NCI-H128 (cell line): ENCODE results near the gene SKIL.

Experiments
- DNase-seq: peaks from one replicate; lab custom pipeline; 2025; ENCODE audit not compliant: unreplicated experiment; lab: John Stamatoyannopoulos, UW

Gene SKIL

DNA sequence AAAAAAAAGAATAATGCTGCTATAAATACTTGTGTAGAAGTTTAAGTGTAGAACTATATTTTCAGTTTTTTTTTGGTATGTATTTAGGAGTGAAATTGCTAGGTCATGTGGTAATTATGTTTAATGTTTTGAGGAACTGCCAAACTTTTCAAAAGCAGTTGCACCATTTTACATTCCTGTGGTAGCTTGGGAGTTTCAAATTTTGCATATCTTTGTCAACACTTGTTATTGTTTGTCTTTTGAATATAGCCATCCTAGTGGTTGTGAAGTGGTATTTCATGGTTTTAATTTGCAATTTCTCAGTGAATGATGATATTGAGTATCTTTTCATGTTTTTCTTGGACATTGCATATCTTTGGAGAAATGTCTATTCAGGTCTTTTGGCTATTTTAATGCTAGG, 30.4 kb downstream of the SKIL start:
- no peak for DNase-seq

DNA sequence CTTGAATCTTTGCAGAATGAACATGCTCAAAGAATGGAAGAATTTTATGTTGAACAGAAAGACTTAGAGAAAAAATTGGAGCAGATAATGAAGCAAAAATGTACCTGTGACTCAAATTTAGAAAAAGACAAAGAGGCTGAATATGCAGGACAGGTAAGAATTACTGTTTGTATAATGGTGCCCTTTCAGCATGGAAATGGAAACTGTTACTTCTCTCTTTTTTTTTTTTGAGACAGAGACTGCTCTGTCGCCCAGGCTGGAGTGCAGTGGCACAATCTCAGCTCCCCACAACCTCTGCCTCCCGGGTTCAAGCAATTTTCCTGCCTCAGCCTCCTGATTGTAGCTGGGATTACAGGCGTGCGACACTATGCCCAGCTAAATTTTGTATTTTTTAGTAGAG, 33.6 kb downstream of the SKIL start:
- DNase-seq = no peak

DNA sequence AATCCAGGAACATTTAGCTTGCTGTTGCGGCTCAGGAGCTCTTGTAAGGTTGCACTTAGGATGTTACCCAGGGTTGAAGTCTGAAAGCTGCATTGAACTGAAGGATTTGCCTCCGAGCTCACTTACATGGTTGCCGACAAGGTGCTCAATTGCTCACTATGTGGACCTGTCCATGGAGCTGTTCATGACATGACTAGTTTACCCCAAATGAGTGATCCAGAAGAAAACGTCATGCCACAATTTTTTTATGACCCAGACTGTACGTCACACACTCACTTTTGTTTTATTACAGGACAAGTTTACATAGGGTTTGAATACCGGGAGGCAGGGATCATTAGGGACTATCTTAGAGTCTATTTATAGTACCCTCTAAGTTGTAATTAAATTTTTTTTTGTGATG, 40.2 kb downstream of the SKIL start:
- DNase-seq = no peak

DNA sequence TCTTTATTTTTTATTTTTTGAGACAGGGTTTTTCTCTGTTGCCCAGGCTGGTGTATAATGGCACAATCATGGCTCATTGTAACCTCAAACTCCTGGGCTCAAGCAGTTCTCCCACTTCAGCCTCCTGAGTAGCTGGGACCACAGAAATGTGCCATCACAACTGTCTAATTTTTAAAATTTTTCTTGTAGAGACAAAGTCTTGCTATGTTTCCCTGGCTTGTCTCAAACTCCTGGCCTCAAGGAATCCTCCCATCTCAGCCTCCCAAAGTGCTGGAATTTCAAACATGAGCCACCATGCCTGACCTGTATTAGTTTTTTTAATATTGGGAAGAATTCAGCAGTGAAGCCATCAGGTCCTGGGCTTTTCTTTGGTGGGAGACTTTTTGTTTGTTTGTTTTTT, 47.6 kb downstream of the SKIL start:
- DNase-seq = no peak

DNA sequence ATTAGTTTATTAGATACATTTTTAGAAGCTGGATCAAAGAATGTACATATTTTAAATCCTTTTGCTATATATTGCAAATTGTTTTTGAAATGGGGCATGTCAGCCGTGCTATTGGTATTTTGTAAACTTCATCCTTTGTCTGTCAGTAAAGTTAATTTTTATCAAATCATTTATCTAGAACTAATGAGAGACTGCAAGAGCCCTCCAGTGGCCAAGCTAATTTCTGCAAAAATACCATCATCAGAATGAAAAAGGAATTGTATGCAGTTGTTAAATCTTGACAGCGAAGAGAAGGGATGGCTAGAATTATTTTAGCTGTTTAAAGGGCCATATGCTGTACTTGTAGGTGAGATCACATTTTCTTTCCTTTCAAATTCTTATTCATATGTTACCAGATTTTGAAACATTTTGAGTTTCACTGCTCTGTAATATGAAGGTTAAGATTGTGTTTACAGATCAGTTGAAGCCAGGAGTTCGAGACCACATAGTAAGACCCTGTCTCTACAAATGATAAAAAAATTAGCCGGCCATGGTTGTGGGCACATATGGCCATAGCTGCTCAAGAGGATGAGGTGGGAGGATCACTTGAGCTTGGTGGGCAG, 53.0 kb downstream of the SKIL start:
- DNase-seq = no peak

DNA sequence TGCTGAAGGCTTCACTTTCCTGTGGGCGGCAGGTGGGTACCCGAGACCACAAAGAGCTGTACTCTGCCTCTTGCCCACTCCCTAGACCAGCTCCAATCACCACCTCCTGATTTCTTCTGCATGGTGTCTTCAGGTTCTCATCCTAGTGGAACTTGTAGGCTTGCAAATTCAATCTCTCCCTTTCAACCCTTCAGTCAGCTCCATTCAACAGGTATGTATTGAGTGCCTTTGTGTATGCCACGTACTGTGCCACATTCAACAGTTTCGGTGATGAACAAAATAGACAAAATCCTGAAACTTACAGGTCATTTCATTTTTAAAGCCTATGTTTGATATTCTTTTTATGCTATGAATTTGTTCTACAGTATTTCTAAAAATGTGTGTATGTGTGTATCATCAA, 55.8 kb downstream of the SKIL start:
- no peak for DNase-seq

DNA sequence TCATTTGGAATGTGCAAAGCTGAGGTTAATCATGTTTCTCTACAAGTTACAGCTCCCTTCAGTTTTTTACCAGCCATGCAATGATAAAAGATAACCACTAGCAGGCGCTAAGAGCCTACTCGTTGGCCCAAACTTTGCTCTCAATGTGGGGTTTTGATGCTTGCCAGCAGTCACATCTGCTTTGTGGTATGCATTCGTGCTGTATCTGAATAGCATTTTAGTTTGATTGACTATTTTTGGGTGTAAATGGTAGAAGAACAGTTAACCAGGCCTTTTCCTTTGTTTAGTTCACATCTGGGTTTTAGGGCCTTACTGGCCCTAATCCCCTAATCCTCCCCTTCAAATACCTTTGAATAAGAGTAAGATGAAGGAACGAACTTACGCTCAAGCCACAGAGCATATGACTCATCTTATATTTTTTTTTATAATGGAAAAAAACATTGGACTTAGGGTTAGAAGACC, 56.7 kb downstream of the SKIL start:
- DNase-seq = peak; percentile 44

DNA sequence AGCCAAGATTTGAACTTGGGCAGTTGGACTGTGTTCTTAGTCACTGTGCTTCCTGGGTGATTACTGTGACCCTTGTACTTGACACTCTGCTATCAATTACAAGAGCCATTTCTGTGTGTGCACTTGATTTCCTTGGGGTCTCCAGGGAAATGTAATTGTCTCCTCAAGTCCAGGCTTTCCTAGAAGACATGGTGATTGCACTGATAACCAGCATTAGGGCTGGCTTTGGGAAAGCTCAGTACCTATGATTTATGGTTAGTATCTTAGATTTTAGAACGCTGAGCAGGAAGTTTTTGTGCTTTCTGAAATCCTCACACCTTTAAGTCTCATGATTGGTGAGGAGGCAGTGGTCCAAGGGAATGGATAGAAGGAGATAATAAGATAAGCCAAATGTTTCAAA, 59.6 kb downstream of the SKIL start:
- DNase-seq = no peak

DNA sequence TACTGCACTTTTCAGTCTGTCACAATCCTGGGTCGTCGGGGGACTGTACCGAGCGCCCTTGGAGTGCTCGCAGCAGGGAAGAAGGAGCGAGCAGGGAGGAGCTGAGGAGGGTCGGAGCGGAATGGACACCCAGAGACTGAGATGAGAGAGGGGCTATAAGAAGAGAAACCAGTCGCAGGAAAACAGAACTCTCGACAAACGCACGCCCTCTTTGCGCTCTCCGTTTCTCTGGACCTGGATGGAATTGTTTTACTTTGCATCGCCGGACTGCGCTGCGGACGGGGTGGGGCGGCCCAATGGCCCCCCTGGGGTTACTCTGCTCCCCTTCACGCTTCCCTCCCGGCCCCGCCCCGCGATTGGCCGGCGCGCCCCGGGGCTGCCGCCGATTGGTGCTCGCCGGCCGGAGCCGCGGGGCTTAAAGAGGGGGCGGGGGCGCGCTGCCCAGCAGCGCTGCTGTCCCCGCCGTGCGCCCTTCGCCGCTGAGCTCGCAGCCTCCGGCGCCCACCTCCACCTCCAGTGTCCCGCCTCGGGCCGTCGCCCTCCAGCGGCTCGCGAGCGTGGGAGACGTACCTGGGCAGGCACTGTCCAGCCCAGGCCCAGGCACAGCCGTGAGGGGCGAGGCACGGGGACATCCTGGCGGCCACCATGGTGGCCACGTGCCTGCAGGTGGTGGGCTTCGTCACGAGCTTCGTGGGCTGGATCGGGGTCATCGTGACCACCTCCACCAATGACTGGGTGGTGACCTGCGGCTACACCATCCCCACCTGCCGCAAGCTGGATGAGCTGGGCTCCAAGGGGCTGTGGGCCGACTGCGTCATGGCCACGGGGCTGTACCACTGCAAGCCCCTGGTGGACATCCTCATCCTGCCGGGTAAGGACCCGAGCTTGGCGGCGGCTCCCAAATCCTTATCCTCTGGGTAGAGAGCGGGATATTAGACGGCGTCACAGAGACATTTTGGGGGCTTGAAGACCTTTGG, 61.2 kb downstream of the SKIL start, which contains the start of gene CLDN11:
Gene CLDN11, plus strand, starts transcription at position 447 of the 977 bp plus-strand sequence. Its CDS starts 199 bp downstream, at position 646.
- no peak for DNase-seq

DNA sequence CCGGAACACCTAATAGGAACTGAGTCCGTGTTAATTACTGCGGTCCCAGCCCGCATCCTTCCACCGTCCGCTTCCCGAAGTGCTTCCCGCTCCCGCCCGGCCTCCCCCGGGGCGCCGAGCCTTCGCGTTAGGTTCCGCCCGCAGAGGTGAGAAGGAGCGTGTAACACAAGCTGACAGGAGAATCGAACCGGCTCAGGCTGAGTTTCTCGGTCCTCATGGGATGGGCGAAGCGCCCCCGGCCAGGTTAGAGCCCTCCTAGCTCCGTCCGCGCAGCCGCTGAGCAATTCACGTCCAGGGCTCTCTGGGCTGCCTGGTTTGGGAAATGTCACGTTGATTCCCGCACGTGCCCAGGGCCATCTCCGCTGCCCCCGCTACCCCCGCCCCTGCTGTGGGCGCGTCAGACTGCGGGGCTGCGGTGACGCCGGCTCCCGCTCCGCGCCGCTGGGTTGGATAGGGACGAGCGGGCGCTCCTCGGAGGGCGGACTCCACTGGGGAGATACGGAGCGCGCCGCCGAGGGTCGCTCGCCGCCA, 62.1 kb downstream of the SKIL start:
- no peak for DNase-seq

DNA sequence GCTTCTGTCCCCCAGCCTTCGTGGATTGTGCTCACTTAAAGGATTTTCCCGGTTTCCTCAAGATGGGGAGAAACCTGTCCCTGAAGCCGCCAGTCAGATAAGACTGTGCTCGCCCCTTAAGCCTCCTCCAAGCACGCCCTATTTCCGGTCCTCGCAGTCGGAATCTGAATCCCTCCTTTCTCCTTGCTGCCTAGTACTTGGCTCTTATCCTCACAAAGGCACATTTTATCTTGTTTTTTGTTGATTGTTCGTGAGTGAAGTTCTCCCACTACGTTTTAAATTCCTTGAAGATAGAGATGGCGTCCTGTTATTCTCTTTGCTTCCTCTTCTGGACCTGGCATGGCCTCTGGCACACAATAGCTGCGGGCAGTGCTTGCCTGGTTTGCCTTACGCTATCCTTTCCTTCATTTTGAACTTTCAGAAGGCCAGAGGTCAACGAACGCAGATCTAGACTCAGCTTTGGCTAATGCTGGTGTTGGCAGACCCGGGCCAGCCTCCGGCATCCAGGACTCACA, 62.8 kb downstream of the SKIL start:
- no peak for DNase-seq

DNA sequence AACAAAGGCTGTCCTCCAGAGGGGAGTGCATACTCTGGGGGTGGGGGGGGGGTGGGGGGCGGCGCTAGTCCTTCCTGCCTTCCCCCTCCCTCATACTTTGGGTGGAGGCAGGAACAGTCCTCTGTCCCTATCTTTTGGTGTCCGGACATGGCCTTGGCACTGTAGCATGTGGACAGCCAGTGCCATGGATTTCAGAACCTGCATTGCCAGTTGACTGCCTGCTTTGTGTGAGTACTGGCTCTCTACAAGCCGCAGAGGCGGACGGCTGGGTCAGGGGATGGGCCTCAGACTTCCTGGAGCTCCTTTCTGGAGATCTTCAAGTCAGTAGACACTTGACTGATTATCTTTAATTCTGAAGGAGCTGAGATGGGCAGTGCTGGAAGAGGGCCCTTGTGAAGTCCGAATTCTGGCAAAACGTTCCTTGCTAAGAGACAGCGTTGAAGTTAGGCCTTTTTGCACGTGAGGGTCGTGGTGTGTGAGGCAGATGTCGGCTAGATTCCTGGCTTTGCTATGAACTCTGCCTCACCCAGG, 63.7 kb downstream of the SKIL start:
- no peak for DNase-seq

DNA sequence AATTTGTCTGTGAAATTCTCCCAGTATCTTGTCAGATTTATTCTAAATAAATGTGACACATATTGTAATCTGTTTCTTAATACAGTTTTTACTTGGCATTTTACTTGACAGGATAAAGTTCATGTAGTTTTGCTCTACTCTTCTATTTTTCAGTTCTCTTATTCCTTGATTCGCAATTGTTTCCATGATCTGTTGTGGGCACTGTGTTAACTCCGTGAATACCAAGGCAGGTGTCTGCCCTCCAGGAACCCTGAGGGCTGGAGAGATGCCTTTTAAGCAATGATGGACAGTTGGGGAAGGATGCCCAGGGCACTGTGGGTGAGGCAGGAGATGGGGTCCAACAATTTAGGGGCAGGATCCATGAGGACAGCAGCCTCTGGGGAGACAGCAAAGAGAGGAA, 64.2 kb downstream of the SKIL start:
- DNase-seq = no peak

DNA sequence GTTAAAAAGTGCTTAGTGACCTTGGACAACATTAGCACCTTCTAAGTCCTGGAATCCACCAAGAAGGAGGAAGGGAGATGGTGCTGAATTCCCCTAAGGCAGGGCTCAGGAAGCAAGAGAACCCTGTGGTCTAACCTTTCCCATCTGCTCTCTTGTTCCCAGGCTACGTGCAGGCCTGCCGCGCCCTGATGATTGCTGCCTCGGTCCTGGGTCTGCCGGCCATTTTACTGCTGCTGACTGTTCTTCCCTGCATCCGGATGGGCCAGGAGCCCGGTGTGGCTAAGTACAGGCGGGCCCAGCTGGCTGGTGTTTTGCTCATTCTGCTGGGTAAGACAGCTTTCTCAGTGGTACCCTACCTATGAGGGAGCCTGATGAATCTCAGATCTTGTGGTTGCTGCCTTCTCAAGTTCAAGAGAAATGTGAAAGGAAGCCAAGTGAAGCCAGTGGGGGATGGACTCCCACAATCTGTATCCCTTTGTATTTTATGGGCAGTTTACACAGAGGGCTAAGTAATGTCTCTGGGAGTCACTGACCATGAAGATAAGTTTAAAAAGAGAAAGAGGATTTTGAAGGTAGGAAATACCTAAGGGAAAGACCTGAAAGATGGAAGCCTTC, 65.6 kb downstream of the SKIL start:
- no peak for DNase-seq

DNA sequence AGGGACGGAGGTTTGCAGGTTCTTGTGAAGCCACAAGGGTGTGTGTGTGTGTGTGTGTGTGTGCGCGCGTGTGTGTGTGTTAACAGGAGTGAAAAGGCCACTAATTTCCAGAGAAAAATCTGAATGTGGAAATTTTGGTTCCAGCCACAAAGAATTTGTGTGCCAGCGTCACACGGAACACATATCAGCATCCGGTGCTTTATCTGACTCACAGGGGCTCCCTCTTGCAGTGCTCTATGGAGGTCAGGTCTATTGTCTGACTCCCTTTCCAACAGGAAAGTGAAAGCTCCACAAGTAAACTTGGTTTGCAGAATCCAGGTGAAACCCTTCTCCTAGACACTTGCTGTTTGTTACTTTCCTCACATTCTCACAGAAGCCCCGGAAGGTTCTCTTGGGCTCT, 67.4 kb downstream of the SKIL start:
- DNase-seq = no peak

DNA sequence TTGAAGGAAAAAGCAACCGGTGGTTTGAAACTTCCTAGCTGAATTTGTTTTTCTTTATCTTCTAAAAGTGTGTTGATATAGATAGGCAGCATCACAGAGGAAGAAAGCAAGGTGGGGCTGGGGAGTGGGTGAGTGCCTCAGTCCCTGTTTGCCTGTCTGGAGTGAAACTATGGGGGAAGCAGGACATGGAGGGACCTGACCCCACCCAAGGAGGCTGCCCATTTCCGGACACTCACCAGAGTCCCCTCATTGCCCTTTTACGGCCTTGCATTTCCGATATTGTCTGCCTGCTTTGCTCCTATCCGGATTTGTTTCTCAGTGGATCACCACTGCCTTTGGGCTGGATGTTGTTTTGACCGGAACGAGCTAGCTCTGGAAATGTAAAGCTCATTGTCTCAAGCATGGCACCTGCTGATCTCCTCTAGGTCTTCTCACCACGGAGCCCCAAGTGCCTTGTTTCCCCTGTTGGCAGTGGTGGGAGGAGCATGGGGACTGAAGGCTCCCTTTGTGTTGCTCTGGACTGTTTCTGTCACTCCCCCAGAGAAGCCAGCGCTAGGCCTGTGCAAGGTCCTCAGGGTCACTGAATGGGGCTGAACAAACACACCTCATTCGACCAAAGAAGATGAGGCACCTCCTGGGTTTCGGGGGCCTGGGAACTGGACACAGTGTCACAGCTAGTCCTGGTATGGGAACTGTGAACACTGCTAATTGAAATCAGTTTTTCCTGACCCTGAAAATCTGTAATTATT, 68.2 kb downstream of the SKIL start:
- DNase-seq = no peak

DNA sequence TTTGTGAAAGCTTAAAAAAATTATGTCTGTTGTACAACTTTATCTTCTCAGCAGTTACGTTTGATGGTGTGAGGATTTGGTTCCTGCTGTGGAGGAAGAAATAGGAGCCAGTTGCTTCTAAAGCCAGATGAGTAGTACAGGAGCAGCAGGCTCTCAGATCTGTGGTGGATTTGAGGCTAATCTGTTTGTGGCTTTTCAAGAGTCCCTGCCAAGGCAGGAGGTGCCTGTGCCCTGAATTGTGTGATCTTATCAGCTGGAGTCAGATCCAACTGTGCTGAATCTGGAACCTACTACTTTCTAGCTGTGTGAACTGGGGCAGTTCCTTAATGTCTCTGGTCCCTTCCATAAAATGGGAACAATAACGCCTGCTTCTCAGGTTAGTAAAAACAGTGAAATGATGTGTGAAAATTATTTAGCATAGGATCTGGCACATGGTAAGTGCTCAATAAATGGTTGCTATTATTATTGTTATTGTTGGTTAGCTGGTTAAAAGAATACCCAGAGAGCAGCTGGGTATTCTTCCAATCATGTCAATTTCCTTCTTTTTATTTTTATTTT, 68.8 kb downstream of the SKIL start:
- no peak for DNase-seq

DNA sequence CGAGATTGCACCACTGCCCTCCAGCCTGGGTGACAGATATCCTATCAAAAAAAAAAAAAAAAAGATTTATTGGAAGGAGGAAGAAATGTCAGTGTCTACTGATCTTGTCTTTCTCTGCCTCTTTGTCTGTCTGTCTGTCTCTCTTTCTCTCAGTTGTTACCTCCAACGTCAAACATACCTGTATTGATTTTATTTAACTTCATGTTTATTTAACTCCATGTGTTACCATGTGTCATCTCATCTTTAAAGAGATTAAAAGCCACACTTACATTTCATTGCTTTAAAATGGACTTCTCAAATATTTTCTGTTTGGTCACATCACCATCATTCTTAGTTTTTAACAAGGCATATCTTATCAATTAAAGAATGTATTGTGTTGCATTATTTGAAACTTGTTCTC, 70.6 kb downstream of the SKIL start:
- DNase-seq = no peak

DNA sequence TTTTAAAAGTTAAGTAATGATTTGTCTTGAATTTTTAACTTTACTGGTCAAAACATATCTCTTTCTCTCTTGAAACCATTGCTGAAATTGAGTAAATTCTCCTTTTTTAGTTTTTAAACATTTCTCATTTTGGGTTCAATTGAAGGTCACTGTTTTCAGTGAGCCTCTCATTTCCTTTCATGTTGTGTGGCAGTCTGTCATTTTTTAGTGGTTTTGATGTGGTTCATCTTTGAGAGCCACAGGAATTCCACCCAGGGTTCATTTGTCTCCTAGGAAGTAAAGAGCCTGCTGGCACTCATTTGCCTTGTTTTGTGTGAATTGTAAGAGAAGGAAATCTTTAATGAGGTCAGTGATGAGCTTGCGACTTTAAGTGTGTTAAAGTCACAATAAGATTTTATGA, 71.5 kb downstream of the SKIL start:
- DNase-seq = no peak

DNA sequence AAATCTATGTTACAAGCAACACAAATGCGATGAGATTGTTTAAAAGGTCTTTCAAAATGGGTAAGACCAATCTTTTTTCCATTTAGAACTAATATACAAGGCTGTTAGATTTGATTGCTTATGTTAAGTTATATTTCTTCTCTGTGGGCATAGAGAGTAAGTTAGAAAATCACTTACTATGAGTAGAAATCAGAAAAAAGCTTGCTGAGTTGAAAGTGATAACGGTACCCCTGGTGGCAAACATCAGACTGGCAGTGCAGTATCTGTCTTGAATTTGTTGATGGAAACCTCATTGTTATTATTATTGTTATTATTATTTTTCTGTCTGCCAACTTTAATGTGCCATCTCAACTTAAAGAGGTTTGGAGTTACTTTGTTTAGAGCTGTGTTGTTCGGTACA, 73.5 kb downstream of the SKIL start:
- DNase-seq = no peak
